ENCODE results near the gene PACSIN2. TPM values are rescaled to one million over a fixed set of nuclear protein-coding genes. Genes with fewer than 3 reads are reported as not detected.
A peak's percentile ranks its signal among the peaks of the same experiment; 100 is the strongest.

PACSIN2 gene
- total and polyA plus RNA-seq, 2 of the 13 experiments (the other 11 are each of a cell fraction or from before 2014, with no cell fraction given), result 54.1 to 68.8 TPM

- FAIRE-seq (no peak), ATAC-seq (no peak; the same call in 2 of the 3 replicates), DNase-seq (ENCODE audit: low spot score) (no peak)
- Histone ChIP-seq H3K9ac (ENCODE audit: insufficient read depth, low read depth, low read length) (no peak overlapping the region), H3K27me3 (ENCODE audit: control insufficient read depth in 1 of 2, insufficient read depth in 2 of 2, low read length in 2 of 2) (no peaks in the 10 kb centered on the region), H3K27ac (ENCODE audit: extremely low read length, insufficient read depth, low read length) (no peak overlapping the region), H3K79me2 (ENCODE audit: insufficient read depth, low read length) (peaks cover 61% of the 10 kb centered on the region), H3K4me3 (replicated peaks in 1 of 3; ENCODE audit: insufficient read depth in 1 of 3, low read depth in 2 of 3, low read length in 3 of 3) (no peak overlapping the region), H3K36me3 (replicated peaks in 1 of 2; ENCODE audit: control insufficient read depth in 1 of 2, insufficient read depth in 2 of 2, low read length in 2 of 2) (peaks cover 27 to 60% of the 10 kb centered on the region in 2 experiments), H3K4me1 (ENCODE audit: insufficient read depth, low read length) (peaks cover 18% of the 10 kb centered on the region), H4K20me1 (ENCODE audit: insufficient read depth, low read length) (peaks cover 11% of the 10 kb centered on the region; the same call in 1 of the 2 replicates), H3K9me3 (ENCODE audit: low read length) (no peaks in the 10 kb centered on the region), H3K4me2 (ENCODE audit: low read depth, low read length) (no peak overlapping the region), H2AFZ (ENCODE audit: low read length) (no peak overlapping the region)
- BruUV-seq (replicated peaks), result no TSS peak
- CTCF ChIA-PET (ENCODE audit: low intra/inter-chr PET ratio, low total read pairs), result no interaction called here
- POLR2A ChIA-PET, result interaction anchor here (1.0 kb wide), 1 partner anchor 93 kb away, joined by 3 read pairs; no protein-coding TSS in a partner anchor
- TF ChIP-seq SIX1 (CRISPR knock-in tag; IDR thresholded peaks at IDR 0.05; ENCODE audit: borderline replicate concordance) (no peak), CREBL2 (CRISPR knock-in tag; IDR thresholded peaks at IDR 0.05; ENCODE audit: borderline replicate concordance) (no peak), CTCF (CRISPR knock-in tag; IDR thresholded peaks at IDR 0.05) (peak; percentile 36)
- TF ChIP-seq, protein P1, sequence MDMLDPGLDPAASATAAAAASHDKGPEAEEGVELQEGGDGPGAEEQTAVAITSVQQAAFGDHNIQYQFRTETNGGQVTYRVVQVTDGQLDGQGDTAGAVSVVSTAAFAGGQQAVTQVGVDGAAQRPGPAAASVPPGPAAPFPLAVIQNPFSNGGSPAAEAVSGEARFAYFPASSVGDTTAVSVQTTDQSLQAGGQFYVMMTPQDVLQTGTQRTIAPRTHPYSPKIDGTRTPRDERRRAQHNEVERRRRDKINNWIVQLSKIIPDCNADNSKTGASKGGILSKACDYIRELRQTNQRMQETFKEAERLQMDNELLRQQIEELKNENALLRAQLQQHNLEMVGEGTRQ (IDR thresholded peaks at IDR 0.05; ENCODE audit: low read depth, low read length), result no peak
- TF ChIP-seq, protein P1 (CRISPR knock-in tag; IDR thresholded peaks at IDR 0.05; ENCODE audit: borderline replicate concordance), result no peak
- 96% methylated on average over 14 of the region's 14 CpGs for WGBS (ENCODE audit: low lambda C conversion rate)
- intact Hi-C loops (cut with micrococcal nuclease; ENCODE audit: unreplicated experiment), result no loop called here
- in situ Hi-C loops (cut with HindIII; ENCODE audit: extremely low pct_ligation_motif_present, low pct_unique_long_range_greater_than_20kb), result no loop called here
Observed at GRCh38 chr22:42901790-42902508, 113.0 kb downstream of the PACSIN2 start.
